ENCODE data around the gene DZIP3. TPM values are rescaled to one million over a fixed set of nuclear protein-coding genes. Genes with fewer than 3 reads are reported as not detected.

The DZIP3 gene
- polyA plus RNA-seq (ENCODE audit: insufficient read length), result 18.0 TPM

- peak; percentile 90 for DNase-seq (ENCODE audit: low read depth)
Measured at GRCh38 chr3:108589081-108589997, at the start of gene DZIP3, which contains the start of gene CIP2A. Gene DZIP3 (plus strand): TSS chr3:108589722. CDS start chr3:108605407, 15,685 bp downstream. Gene CIP2A (minus strand): TSS chr3:108589438. CDS start chr3:108589375, 63 bp downstream.

- DNase-seq (ENCODE audit: low read depth), result no peak
Measured at GRCh38 chr3:108546247-108546646, 43.3 kb upstream of the DZIP3 start.

- no peak for DNase-seq (ENCODE audit: low read depth)
Measured at GRCh38 chr3:108546692-108547091, 42.8 kb upstream of the DZIP3 start.

- no peak for DNase-seq (ENCODE audit: low read depth)
Measured at GRCh38 chr3:108548304-108548703, 41.2 kb upstream of the DZIP3 start.

- DNase-seq (ENCODE audit: low read depth), result no peak
Measured at GRCh38 chr3:108548886-108549285, 40.6 kb upstream of the DZIP3 start.

- DNase-seq (ENCODE audit: low read depth), result peak; percentile 40
Measured at GRCh38 chr3:108552267-108553159, 37.0 kb upstream of the DZIP3 start.

- DNase-seq (ENCODE audit: low read depth), result no peak
Measured at GRCh38 chr3:108554229-108554628, 35.3 kb upstream of the DZIP3 start.

- no peak for DNase-seq (ENCODE audit: low read depth)
Measured at GRCh38 chr3:108554913-108555571, 34.5 kb upstream of the DZIP3 start.

GRCh38 chr3:108555966-108556581 lies 33.4 kb upstream of the DZIP3 start:
- no peak for DNase-seq (ENCODE audit: low read depth)

- DNase-seq (ENCODE audit: low read depth), result no peak
Measured at GRCh38 chr3:108562565-108562964, 27.0 kb upstream of the DZIP3 start.

- DNase-seq (ENCODE audit: low read depth), result no peak
Measured at GRCh38 chr3:108564564-108564963, 25.0 kb upstream of the DZIP3 start.

GRCh38 chr3:108565506-108565905 lies 24.0 kb upstream of the DZIP3 start:
- DNase-seq (ENCODE audit: low read depth), result no peak

- no peak for DNase-seq (ENCODE audit: low read depth)
Measured at GRCh38 chr3:108566599-108566998, 22.9 kb upstream of the DZIP3 start.

- no peak for DNase-seq (ENCODE audit: low read depth)
Measured at GRCh38 chr3:108569336-108569735, 20.2 kb upstream of the DZIP3 start.

- DNase-seq (ENCODE audit: low read depth), result no peak
Measured at GRCh38 chr3:108578064-108578463, 11.5 kb upstream of the DZIP3 start.

GRCh38 chr3:108588601-108589000 lies 921 bp upstream of the DZIP3 start:
- DNase-seq (ENCODE audit: low read depth), result no peak

GRCh38 chr3:108589998-108590323 lies 439 bp downstream of the DZIP3 start:
- no peak for DNase-seq (ENCODE audit: low read depth)

GRCh38 chr3:108590460-108590859 lies 938 bp downstream of the DZIP3 start:
- DNase-seq (ENCODE audit: low read depth), result no peak

- no peak for DNase-seq (ENCODE audit: low read depth)
Measured at GRCh38 chr3:108595321-108595720, 5.8 kb downstream of the DZIP3 start.

- DNase-seq (ENCODE audit: low read depth), result no peak
Measured at GRCh38 chr3:108598375-108598774, 8.9 kb downstream of the DZIP3 start.

GRCh38 chr3:108599677-108600409 lies 10.3 kb downstream of the DZIP3 start:
- DNase-seq (ENCODE audit: low read depth), result no peak
